WTC11 (cell line): ENCODE data around the gene PRR7.

Experiments
- CREB1 ChIP-seq: sonication (generic); formaldehyde crosslinking; IDR thresholded peaks from 2 replicates; pipeline ENCODE4 v1.8.0; 2023; ENCODE audit warnings: mild to moderate bottlenecking, missing genetic modification reagents
- FOXP1 ChIP-seq: sonication (generic); formaldehyde crosslinking; IDR thresholded peaks from 2 replicates; pipeline ENCODE4 v1.8.0; 2022; ENCODE audit warnings: missing genetic modification reagents, mild to moderate bottlenecking, moderate library complexity, borderline replicate concordance
- NFYB ChIP-seq: sonication (generic); formaldehyde crosslinking; conservative IDR thresholded peaks from 2 replicates; pipeline ENCODE4 v1.8.0; 2022; ENCODE audit warnings: low read depth, missing genetic modification reagents
- RELA ChIP-seq: sonication (generic); formaldehyde crosslinking; IDR thresholded peaks from 2 replicates; pipeline ENCODE4 v1.8.1; 2022; ENCODE audit warnings: missing genetic modification reagents, mild to moderate bottlenecking, borderline replicate concordance
- SMAD4 ChIP-seq: sonication (generic); formaldehyde crosslinking; IDR thresholded peaks from 2 replicates; pipeline ENCODE4 v1.8.0; 2022; ENCODE audit warnings: mild to moderate bottlenecking, missing genetic modification reagents
- SP1 ChIP-seq: sonication (generic); formaldehyde crosslinking; conservative IDR thresholded peaks from 2 replicates; pipeline ENCODE4 v1.8.1; 2022; ENCODE audit warnings: missing genetic modification reagents
- ZNF138 ChIP-seq: sonication (generic); formaldehyde crosslinking; conservative IDR thresholded peaks from 2 replicates; pipeline ENCODE4 v1.8.1; 2022; ENCODE audit warnings: mild to moderate bottlenecking, moderate library complexity, missing genetic modification reagents
- TF ChIP-seq, protein P1 (sequence below): sonication (generic); formaldehyde crosslinking; IDR thresholded peaks from 2 replicates; pipeline ENCODE4 v1.8.1; 2023; ENCODE audit warnings: mild to moderate bottlenecking, missing genetic modification reagents, moderate library complexity
- TF ChIP-seq, protein P2 (sequence below): sonication (generic); formaldehyde crosslinking; IDR thresholded peaks from 2 replicates; pipeline ENCODE4 v1.8.1; 2022; ENCODE audit warnings: missing genetic modification reagents, borderline replicate concordance
- TF ChIP-seq, protein P3 (sequence below): fragments of 250-450 bp; sonication (Bioruptor Pico); IDR thresholded peaks from 2 replicates; pipeline ENCODE4 v1.8.0; 2021; ENCODE audit warnings: mild to moderate bottlenecking
- TF ChIP-seq, protein P4 (sequence below): fragments of 200-600 bp; IDR thresholded peaks from 2 replicates; pipeline ENCODE4 v1.8.0; 2022; ENCODE audit warnings: antibody characterized with exemption
- TF ChIP-seq, protein P5 (sequence below): sonication (generic); formaldehyde crosslinking; IDR thresholded peaks from 2 replicates; pipeline ENCODE4 v1.8.1; 2022; ENCODE audit warnings: low read depth, missing genetic modification reagents, borderline replicate concordance
- TF ChIP-seq, protein P6 (sequence below): sonication (generic); formaldehyde crosslinking; IDR thresholded peaks from 2 replicates; pipeline ENCODE4 v1.8.1; 2023; ENCODE audit warnings: mild to moderate bottlenecking, missing genetic modification reagents, borderline replicate concordance
- TF ChIP-seq, protein P7 (sequence below): sonication (generic); formaldehyde crosslinking; IDR thresholded peaks from 2 replicates; pipeline ENCODE4 v1.8.0; 2022; ENCODE audit warnings: mild to moderate bottlenecking, missing genetic modification reagents

DNA sequence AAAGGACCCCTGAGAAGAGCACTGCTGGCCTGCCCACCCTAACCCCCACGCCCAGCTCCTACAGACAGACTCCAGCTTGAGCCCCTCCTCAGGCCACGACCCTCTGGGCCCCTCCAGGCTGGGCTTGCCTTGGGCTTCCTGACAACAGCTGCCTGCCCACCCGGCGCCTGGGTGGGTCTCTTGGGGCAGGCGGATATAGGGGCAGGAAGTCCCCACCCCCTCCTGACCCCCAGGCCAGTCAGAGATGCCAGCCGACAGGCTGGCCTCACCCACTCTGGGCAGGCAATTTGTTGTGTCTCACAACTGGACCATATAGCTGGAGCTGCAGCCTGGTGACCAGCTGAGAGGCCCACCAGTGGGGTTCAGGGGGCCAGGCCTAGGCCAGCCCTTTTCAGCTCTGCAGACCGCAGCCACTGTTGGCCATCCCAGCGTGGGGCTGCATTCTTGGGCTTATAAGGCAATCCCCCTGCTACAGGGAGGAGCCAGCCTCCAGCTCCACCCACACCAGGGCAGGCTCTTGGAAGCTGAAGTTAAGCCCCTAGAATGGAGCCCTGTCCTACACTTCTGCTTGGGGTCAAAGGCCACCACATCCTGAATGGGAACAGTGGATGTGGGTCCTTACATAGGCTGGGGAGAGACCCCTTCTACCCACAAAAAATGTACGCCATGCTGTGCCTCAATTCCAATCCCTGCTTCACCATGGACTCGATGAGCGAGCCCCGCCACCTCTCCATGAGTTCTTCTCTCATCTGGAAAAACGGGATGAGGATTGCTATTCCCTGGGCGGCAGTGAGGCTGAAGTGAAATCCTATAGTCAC, 48.8 kb downstream of the PRR7 start:
- TF ChIP-seq, protein P1, sequence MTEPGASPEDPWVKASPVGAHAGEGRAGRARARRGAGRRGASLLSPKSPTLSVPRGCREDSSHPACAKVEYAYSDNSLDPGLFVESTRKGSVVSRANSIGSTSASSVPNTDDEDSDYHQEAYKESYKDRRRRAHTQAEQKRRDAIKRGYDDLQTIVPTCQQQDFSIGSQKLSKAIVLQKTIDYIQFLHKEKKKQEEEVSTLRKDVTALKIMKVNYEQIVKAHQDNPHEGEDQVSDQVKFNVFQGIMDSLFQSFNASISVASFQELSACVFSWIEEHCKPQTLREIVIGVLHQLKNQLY (CRISPR knock-in tag) = no peak
- TF ChIP-seq, protein P2, sequence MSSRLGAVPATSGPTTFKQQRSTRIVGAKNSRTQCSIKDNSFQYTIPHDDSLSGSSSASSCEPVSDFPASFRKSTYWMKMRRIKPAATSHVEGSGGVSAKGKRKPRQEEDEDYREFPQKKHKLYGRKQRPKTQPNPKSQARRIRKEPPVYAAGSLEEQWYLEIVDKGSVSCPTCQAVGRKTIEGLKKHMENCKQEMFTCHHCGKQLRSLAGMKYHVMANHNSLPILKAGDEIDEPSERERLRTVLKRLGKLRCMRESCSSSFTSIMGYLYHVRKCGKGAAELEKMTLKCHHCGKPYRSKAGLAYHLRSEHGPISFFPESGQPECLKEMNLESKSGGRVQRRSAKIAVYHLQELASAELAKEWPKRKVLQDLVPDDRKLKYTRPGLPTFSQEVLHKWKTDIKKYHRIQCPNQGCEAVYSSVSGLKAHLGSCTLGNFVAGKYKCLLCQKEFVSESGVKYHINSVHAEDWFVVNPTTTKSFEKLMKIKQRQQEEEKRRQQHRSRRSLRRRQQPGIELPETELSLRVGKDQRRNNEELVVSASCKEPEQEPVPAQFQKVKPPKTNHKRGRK (CRISPR knock-in tag) = no peak
- TF ChIP-seq, protein P3, sequence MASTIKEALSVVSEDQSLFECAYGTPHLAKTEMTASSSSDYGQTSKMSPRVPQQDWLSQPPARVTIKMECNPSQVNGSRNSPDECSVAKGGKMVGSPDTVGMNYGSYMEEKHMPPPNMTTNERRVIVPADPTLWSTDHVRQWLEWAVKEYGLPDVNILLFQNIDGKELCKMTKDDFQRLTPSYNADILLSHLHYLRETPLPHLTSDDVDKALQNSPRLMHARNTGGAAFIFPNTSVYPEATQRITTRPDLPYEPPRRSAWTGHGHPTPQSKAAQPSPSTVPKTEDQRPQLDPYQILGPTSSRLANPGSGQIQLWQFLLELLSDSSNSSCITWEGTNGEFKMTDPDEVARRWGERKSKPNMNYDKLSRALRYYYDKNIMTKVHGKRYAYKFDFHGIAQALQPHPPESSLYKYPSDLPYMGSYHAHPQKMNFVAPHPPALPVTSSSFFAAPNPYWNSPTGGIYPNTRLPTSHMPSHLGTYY = no peak
- TF ChIP-seq, protein P4, sequence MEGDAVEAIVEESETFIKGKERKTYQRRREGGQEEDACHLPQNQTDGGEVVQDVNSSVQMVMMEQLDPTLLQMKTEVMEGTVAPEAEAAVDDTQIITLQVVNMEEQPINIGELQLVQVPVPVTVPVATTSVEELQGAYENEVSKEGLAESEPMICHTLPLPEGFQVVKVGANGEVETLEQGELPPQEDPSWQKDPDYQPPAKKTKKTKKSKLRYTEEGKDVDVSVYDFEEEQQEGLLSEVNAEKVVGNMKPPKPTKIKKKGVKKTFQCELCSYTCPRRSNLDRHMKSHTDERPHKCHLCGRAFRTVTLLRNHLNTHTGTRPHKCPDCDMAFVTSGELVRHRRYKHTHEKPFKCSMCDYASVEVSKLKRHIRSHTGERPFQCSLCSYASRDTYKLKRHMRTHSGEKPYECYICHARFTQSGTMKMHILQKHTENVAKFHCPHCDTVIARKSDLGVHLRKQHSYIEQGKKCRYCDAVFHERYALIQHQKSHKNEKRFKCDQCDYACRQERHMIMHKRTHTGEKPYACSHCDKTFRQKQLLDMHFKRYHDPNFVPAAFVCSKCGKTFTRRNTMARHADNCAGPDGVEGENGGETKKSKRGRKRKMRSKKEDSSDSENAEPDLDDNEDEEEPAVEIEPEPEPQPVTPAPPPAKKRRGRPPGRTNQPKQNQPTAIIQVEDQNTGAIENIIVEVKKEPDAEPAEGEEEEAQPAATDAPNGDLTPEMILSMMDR = no peak
- TF ChIP-seq, protein P5, sequence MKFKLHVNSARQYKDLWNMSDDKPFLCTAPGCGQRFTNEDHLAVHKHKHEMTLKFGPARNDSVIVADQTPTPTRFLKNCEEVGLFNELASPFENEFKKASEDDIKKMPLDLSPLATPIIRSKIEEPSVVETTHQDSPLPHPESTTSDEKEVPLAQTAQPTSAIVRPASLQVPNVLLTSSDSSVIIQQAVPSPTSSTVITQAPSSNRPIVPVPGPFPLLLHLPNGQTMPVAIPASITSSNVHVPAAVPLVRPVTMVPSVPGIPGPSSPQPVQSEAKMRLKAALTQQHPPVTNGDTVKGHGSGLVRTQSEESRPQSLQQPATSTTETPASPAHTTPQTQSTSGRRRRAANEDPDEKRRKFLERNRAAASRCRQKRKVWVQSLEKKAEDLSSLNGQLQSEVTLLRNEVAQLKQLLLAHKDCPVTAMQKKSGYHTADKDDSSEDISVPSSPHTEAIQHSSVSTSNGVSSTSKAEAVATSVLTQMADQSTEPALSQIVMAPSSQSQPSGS (CRISPR knock-in tag) = no peak
- TF ChIP-seq RELA (CRISPR knock-in tag) (no peak), FOXP1 (CRISPR knock-in tag) (no peak), ZNF138 (CRISPR knock-in tag) (no peak), CREB1 (CRISPR knock-in tag) (no peak), SP1 (no peak), NFYB (CRISPR knock-in tag) (no peak), SMAD4 (CRISPR knock-in tag) (no peak)
- TF ChIP-seq, protein P6, sequence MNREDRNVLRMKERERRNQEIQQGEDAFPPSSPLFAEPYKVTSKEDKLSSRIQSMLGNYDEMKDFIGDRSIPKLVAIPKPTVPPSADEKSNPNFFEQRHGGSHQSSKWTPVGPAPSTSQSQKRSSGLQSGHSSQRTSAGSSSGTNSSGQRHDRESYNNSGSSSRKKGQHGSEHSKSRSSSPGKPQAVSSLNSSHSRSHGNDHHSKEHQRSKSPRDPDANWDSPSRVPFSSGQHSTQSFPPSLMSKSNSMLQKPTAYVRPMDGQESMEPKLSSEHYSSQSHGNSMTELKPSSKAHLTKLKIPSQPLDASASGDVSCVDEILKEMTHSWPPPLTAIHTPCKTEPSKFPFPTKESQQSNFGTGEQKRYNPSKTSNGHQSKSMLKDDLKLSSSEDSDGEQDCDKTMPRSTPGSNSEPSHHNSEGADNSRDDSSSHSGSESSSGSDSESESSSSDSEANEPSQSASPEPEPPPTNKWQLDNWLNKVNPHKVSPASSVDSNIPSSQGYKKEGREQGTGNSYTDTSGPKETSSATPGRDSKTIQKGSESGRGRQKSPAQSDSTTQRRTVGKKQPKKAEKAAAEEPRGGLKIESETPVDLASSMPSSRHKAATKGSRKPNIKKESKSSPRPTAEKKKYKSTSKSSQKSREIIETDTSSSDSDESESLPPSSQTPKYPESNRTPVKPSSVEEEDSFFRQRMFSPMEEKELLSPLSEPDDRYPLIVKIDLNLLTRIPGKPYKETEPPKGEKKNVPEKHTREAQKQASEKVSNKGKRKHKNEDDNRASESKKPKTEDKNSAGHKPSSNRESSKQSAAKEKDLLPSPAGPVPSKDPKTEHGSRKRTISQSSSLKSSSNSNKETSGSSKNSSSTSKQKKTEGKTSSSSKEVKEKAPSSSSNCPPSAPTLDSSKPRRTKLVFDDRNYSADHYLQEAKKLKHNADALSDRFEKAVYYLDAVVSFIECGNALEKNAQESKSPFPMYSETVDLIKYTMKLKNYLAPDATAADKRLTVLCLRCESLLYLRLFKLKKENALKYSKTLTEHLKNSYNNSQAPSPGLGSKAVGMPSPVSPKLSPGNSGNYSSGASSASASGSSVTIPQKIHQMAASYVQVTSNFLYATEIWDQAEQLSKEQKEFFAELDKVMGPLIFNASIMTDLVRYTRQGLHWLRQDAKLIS (CRISPR knock-in tag) = no peak
- TF ChIP-seq, protein P7, sequence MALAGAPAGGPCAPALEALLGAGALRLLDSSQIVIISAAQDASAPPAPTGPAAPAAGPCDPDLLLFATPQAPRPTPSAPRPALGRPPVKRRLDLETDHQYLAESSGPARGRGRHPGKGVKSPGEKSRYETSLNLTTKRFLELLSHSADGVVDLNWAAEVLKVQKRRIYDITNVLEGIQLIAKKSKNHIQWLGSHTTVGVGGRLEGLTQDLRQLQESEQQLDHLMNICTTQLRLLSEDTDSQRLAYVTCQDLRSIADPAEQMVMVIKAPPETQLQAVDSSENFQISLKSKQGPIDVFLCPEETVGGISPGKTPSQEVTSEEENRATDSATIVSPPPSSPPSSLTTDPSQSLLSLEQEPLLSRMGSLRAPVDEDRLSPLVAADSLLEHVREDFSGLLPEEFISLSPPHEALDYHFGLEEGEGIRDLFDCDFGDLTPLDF = no peak
